GM19395 (cell line): ENCODE measurements around the gene EPS8L3.

Experiments used
- ATAC-seq: cut with Tn5 transposase; IDR thresholded peaks from one replicate; pipeline ENCODE4 v1.9.1; 2021; ENCODE audit warnings: mild to moderate bottlenecking, moderate library complexity; ENCODE audit not compliant: unreplicated experiment

EPS8L3 gene

DNA sequence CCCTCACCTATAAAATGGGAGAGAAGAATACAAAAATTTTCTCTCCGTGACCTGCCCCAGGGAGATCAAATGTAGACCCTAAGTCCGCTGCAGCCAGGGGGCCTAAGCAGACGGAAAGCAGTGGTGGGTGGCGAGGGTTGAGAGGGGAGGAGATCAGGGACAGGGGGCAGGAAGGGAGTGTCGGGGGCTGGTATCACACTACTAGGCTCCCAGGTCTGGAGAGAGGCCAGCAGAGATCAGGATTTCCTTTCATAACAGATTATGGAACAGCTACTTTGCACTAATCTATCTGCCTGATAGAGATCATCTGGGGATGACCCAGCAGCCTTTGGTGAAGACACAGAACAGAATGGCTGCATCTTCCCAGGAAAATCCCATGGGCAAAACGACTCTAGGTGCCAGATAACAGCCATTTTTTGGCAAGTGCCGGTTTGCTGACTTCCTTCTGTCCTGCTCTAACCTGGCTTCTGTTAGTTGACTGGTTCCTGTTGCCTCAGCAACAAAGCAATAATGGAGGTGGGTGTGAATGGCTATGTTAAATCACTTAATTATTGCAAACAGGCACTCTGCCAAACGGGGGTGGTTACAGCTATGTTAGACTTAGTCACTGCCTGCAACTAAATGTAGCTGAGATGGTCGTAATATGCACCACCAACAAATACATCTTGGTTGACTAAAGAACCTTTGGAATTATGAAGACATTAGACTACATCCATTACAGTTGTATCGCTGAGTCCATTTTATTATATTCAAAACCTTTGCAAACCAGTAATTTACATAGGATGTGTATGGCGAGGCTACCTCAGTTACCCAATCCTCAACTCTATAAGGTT lies 30.0 kb upstream of the EPS8L3 start:
- ATAC-seq = no peak

DNA sequence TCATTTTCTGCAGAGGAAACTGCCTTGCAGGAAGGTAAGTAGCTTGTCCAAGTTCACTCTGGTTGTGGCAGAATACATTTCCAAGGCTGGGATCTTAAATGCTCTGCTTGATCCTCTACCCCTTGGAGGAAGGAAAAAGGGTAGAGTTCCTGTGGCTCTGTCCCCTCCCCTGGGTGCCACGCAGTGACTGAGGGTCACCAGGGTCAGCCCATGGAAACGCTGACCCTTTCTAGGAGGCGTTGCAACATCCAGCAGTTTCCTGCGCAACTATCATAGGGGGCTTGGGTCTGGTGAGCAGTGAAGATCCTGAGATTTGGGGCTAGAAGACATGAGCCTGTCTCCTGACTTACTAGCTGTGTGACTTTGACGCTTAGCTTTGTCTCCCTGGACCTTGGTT lies 29.4 kb upstream of the EPS8L3 start:
- ATAC-seq = no peak

DNA sequence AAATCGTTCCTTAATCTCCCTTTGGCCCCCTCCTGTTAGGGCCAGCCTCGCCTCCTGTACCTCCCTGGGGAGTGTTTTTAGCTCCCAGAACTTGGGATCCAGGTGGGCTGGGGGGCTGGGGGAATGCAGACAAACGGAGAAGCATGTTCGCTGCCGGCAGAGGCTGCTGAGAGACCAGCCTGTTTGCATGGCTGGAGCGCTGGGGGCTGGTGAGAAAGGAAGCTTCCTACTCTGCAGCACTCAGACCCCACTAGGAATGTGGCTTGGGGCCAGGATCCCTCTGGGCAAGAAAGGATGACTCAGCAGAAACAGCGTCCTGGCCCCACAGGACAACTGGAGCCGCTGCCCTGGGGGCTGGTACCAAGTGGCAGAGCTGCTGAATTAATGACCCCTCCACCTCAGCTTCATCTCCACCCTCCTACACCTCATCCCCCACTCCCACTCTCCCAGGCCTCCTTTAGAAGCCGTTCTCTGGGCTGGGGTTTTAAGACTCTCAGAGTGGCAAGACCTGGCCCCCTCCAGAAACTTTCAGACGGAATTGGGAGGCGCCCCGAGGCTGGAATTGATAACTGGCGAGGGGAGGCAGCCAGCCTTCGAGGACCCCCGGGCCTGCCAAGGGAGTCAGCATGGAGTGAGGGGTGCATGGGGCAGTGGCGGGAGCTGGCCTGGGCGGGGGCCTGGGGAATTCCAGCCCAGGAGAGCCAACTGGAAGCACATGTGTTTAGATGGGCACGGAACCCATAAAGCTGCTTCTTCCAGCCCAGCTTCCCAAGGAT lies 28.5 kb upstream of the EPS8L3 start:
- no peak for ATAC-seq

DNA sequence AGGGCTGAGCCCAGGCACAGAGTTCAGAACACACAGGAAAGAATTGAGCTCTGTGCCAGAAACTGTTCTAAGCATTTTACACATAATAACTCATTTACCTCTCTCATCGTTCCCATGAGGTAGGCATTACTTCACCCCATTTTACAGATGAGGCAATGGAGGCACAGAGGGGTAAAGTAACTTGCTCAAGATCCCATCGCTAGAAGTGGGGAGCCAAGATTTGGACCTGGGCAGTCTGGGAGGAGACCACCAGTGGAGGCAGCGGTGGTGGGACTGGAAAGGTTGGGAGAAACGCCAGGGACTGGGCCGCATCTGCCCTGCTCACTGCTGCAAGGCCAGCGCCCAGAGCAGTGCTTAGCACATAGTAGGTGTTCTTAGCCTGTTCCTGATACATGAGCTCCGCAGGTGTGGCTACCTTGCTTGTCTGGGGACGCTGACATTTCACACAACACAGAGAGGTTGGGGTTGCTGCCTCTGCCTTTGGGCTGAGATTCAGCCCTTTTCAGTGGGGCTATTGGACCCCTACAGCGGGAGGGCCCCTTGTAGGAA lies 27.8 kb upstream of the EPS8L3 start:
- no peak for ATAC-seq

DNA sequence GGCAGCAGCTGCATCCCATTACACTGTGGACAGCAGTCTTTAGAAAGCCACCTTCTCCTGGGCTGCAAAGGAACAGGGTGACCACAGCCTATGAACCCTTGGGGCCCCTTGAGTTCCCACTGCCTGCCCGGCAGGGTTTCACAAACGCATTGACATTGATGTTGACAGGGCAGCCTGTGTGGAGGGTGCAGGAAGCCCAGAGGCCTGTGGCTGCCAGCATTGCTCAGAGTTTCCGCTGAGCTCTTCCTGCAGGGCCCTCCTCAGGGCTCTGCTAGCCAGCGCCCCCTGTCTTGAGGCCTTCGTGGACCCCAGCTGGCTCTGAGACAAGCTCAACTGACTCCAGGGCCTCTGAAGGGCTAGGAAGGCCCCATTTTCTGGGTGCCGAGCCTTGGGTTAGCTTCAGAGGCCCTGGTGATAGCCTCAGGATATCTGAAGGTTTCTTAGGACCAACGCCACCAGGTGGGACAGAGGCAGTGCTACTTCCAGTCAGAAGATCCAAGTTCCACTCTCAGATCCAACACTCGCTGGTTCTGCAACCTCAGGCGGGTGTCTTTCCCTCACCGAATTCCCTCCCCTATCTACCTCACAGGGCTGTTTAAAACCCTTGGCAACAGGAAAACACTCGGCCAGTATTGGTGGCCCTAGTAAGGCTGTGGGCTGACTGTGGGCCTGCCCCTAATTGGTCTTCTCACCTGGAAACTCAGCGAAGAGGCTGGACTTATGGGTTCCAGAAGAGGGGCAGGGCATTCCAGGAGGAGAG lies 27.2 kb upstream of the EPS8L3 start:
- ATAC-seq = peak; percentile 78

GRCh38 chr1:109790329-109790728 lies 26.6 kb upstream of the EPS8L3 start:
- ATAC-seq = no peak

GRCh38 chr1:109789551-109790180 lies 25.9 kb upstream of the EPS8L3 start:
- ATAC-seq = no peak

- no peak for ATAC-seq
Measured at GRCh38 chr1:109788695-109789521, 25.2 kb upstream of the EPS8L3 start.

DNA sequence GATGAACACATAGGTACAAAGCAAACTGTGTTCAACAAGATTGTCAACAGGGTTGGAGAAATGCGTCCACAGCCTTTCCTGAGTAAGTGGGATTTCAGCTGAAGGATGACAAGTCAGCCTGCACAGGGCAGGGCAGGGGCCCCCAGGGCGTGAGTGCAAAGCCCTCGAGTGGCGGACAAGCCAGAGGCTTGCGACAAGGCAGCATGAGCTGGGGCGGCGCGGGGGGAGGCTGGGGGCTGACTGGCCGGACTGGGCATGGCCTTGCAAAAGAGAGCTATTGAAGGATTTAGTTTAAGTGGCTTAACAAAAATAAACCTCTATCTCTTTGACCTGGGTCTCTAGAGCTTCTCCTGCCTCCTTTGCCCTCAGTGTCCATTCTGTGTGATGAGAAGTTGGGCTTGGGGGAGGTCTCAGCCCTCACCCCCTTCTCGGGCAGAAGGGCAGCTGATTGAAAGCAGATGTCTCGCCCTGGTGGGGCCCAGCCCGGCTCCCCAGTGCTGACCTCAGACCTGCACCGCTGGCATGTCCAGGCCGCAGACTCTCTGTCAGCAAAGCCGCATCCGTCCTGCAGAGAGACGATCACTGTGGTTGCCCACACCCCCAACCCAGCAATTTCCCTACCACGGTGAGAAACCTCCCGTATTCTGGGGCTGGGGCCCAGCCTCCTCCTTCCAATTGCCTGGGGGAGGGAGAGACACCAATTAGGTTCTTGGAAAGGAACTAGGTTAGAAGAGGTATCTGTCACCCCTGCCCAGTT lies 24.3 kb upstream of the EPS8L3 start:
- no peak for ATAC-seq

- no peak for ATAC-seq
Measured at GRCh38 chr1:109787211-109787844, 23.6 kb upstream of the EPS8L3 start.

- no peak for ATAC-seq
Measured at GRCh38 chr1:109786531-109787021, 22.9 kb upstream of the EPS8L3 start.

DNA sequence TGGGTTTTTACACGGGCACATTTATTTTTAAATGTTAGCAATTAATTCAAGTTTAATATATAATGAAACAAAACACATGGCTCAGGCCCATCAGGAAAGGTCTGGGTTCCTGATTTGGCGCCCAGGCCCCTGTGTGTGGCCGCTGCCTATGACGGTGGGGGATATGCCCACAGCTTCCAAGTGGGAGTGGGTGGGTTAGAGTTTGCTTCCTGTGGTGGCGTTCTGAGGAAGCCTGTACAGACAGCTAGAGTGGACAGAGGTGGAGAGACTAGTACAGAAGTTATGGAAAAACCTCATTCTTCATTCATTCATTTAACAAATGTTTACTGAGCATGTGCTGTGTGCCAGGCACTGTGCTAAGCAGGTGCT lies 22.4 kb upstream of the EPS8L3 start:
- ATAC-seq = no peak

- ATAC-seq = no peak
Measured at GRCh38 chr1:109785446-109786111, 21.9 kb upstream of the EPS8L3 start.

DNA sequence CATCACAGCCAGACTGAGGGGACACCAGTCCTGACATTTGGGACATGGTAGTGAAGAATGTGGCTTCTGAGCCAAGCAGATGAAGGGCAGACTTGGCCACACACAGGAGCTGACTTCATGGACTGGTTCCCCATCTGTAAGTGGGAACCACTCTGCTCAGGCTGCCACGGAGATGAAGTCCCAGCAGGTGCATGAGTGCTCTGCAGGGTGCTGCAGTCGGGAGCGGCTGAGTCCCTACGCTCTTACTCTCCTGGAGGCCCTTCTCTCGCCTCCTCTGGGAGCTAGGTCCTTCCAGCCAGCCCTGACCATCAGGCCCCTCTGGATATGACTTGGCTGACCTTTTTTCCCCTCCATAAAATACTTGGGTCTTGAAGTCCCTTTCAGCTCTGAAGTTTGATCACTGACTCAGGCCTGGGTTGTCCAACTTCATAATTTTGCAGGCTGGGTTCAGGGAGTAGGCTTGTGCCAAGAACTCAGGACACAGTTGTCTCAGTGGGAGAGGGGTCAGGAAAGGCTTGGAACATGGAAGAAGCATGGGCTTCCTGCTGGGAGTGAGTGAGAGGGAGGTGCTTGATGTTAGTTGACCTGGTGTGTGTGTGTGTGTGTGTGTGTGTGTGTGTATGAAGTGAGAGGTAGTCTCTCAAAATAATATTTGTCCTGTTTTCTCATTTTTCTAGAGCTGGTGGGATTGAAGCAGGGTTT lies 21.0 kb upstream of the EPS8L3 start:
- ATAC-seq = no peak

- ATAC-seq = no peak
Measured at GRCh38 chr1:109783436-109783835, 19.7 kb upstream of the EPS8L3 start.

GRCh38 chr1:109782927-109783326 lies 19.2 kb upstream of the EPS8L3 start:
- ATAC-seq = no peak

- no peak for ATAC-seq
Measured at GRCh38 chr1:109782514-109782913, 18.8 kb upstream of the EPS8L3 start.
